B cell (primary cell): ENCODE measurements around the gene PIK3AP1.

Experiments used
- CTCF ChIP-seq: fragments of 200-600 bp; IDR thresholded peaks from one replicate; pipeline ENCODE4 v1.8.0; 2022; ENCODE audit warnings: antibody characterized with exemption, mild to moderate bottlenecking
- EZH2 ChIP-seq: IDR thresholded peaks from 2 replicates; pipeline ENCODE4 v1.6.1; 2012; ENCODE audit warnings: borderline replicate concordance, low read depth, mild to moderate bottlenecking, moderate library complexity, low read length; ENCODE audit not compliant: insufficient read depth, poor library complexity, severe bottlenecking

GRCh38 chr10:96648297-96648696 lies 72.0 kb downstream of the PIK3AP1 start:
- TF ChIP-seq CTCF: no peak
- TF ChIP-seq EZH2: no peak
